ENCODE results near the gene PPP2R5C.
"Not testable (repeated sequence)": the region's sequence is repeated elsewhere in the genome, so short reads cannot be mapped to it uniquely, and the experiment has no call there.

The PPP2R5C gene

GRCh38 chr14:101727611-101728366 lies 33.7 kb upstream of the PPP2R5C start:
- no peak for DNase-seq

DNA sequence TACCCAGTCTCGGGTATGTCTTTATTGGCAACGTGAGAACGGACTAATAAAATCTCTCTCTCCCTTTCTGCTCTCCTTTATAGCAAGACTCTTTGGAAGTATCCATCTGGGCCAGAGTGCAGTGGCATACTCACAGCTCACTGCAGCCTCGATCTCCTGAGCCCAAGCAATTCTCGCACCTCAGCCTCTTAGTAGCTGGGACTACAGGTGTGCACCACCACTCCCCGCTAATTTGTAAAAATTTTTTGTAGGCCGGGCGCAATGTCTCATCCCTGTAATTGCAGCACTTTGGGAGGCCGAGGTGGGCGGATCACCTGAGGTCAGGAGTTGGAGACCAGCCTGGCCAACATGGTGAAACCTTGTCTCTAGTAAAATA lies 33.2 kb upstream of the PPP2R5C start:
- no peak for DNase-seq

DNA sequence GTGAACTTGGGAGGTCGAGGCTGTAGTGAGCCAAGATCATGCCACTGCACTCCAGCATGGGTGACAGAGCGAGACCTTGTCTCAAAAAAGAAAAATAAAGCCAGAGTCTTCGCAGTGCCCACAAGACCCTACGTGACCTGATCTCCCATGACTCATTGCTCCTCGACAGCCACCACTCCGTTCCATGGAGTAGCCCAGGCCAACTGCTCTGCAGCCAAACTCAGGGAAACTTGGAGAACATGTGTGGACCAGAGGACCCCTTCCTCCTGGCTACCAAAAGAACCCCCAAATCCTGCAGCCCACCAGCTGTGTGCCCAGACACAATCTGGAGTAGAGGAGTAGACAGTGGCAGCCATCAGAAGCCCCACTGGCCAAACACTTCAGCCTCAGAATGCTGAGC lies 32.1 kb upstream of the PPP2R5C start:
- DNase-seq, result no peak

DNA sequence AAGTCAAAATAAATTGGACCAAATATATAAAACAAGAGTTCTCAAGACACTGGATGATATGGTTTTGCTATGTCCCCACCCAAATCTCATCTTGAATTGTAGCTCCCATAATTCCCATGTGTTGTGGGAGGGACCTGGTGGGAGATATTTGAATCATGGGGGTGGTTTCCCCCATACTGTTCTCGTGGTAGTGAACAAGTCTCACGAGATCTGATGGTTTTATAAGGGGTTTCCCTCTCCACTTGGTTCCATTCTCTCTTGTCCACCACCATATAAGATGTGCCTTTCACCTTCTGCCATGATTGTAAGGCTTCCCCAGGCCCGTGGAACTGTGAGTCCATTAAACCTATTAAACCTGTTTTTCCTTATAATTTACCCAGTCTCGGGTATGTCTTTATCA lies 31.4 kb upstream of the PPP2R5C start:
- DNase-seq, result not testable (repeated sequence)

DNA sequence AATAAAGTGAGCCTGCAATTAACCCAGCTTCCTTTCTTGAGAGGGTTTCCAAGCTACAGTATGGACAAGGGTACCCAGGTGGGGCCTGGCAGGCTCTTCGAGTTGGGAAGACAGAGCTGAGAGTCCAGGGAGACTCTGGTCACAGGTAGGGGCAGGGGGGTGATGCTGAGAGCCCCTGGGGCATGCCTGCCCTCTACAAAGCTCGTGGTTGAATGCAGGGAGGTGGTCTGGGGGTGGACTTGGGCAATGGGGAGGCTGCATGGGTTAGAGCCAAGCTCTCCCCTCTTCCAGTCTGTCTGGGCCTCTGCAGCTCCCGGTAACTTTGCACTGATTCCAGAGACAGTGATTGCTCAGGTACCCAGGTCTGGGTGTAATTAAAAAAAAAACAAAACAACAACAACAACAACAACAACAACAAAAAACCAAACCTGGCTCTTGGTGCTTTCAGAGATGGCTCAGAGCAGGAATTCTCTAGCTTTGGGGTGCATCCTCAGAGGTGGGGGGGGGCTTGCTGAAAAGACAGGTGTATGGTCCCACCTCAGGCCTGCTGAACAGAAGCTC lies 30.8 kb upstream of the PPP2R5C start:
- no peak for DNase-seq

GRCh38 chr14:101731187-101732080 lies 30.1 kb upstream of the PPP2R5C start:
- peak; percentile 13 for DNase-seq

- DNase-seq, result no peak
Measured at GRCh38 chr14:101732118-101732517, 29.4 kb upstream of the PPP2R5C start.

GRCh38 chr14:101733211-101733610 lies 28.3 kb upstream of the PPP2R5C start:
- no peak for DNase-seq

DNA sequence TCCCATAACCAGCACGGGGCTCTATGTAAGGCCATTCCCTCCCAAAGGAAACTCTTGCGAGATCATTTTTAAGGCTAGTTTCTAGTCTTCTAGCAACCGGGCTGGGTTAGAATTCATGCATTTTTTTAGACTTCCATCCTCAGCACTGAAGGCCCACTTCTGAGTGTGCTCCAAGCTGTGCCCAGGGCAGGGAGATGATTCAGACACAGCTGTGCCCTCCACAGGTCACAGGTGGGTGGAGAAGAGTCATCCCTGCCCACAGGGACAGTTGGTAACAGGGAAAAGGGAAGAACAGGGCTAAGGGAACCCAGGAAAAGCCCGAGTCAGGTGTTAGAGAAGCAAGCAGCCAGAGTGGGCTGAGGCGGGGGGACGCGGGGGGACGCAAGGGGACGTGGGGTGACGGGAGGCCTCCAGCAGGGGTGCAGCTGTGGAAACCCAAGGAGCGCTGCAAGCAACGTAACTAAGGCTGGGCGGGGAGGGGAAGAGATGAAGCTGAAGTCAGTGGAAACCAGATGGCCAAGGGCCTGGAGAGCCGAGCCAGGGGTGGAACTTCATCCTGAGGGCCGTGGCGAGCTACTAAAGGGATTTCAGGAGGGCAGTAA lies 27.2 kb upstream of the PPP2R5C start:
- DNase-seq, result no peak

DNA sequence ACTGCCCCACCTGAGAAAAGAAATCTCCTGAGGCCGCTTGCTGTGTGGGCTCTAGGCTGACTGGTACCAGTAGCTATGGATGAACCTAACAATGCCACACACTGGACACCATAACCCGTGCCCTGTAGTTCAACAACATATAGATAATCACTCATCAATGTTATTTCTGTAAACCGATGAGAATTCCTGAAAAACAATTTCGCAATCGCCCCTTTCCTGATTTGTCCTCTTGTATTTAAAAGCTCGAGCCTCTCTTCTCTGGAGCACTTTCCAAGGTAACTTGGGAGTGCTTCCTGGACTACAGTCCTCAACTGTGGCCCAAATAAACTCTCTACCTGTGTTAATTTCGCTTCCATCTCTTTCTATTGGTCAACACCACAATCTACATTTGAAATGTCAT lies 26.1 kb upstream of the PPP2R5C start:
- no peak for DNase-seq

DNA sequence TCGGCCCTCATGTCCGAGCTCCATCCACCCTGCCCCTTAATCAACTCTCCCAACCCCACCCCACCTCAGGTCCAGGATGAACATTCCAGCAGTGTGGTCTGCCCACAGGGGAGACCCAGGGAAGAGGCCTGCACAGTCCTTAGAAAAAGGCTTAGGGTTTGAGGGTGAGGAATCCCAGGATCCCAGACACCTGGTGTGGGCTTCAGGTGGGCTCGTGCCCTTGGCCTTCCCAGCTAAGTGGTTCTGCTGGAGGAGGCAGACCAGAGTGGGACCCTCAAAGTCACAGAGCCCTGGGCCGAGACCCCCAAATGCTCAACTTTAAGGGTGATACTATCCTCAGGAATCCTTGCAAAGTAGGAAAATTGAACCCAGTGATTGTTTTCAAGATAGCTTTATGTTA lies 25.4 kb upstream of the PPP2R5C start:
- DNase-seq, result no peak

DNA sequence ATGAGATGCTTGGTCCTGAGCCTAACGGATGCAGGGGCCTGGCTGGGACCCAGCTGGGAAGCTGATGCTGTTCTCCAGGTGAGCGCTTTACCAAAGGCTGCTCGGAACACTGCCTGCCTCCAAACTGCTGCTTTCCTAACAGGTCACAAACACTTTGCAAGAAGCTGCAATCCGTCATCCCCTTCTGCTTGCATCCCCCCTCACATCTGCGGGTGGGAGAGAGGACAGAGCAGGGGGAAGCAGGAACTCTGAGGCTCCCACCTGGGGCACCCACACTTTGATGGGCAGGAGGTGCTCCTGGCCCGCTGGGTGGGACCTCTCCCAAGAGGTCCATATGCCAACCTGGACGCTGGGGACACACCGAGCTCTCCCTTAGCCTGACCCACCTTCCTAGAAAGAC lies 24.9 kb upstream of the PPP2R5C start:
- DNase-seq, result no peak

GRCh38 chr14:101737414-101738339 lies 23.8 kb upstream of the PPP2R5C start:
- no peak for DNase-seq

DNA sequence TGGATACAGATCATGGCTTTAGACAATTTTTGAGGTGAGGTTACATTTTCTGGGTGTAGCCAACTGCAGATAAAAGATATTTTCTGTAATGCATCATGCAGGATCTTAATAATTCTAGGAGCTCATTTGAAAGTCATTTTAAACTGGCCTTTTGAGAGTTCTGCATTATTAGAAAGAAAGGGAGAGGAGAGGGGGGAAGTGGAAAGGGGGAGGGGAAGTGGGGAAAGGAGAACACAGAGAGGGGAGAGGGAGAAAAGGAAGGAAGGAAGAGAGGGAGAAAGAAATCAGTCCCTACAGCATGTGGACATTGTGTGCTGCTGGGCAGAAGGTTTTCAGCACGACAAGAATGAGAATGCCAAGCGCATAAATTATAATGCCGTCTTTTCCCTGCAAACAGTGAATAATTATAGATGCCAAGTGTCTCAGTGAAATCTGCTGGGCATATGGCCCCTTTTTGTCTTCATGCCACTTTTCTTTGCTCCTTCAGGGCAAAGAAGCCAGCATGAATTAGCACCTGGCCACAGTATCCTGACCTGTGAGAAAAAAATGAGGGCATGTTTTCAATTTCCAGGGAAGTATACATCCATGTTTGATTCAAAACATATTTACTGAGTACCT lies 22.7 kb upstream of the PPP2R5C start:
- DNase-seq, result no peak

- no peak for DNase-seq
Measured at GRCh38 chr14:101739446-101740141, 21.9 kb upstream of the PPP2R5C start.

- DNase-seq, result no peak
Measured at GRCh38 chr14:101740981-101741380, 20.5 kb upstream of the PPP2R5C start.

- no peak for DNase-seq
Measured at GRCh38 chr14:101743701-101744100, 17.8 kb upstream of the PPP2R5C start.

DNA sequence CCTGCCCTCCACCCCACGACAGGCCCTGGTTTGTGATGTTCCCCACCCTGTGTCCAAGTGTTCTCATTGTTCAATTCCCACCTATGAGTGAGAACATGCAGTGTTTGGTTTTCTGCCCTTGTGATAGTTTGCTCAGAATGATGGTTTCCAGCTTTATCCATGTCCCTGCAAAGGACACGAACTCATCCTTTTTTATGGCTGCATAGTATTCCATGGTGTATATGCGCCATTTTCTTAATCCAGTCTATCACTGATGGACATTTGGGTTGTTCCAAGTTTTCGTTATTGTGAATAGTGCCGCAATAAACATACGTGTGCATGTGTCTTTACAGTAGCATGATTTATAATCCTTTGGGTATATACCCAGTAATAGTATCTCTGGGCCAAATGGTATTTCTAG lies 17.1 kb upstream of the PPP2R5C start:
- not testable (repeated sequence) for DNase-seq

DNA sequence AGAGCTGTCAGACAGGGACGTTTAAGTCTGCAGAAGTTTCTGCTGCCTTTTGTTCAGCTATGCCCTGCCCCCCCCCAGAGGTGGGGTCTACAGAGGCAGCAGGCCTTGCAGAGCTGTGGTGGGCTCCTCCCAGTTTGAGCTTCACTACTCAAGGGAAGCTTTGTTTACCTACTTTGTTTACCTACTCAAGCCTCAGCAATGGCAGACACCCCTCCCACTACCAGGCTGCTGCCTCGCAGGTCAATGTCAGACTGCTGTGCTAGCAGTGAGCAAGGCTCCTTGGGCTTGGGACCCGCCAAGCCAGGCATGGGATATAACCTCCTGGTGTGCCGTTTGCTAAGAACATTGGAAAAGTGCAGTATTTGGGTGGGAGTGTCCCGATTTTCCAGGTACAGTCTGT lies 11.8 kb upstream of the PPP2R5C start:
- not testable (repeated sequence) for DNase-seq

GRCh38 chr14:101754893-101755292 lies 6.6 kb upstream of the PPP2R5C start:
- no peak for DNase-seq

Measured in NCI-H187 treated with DMSO at 0.1 percent for 48 hours (cell line).